H9 (cell line): ENCODE results near the gene MRPL57. TPM values are rescaled to one million over a fixed set of nuclear protein-coding genes. Genes with fewer than 3 reads are reported as not detected.

ENCODE experiments used
- DNase-seq: peaks from one replicate; pipeline ENCODE4 v3.0.0-alpha.2; 2017
- H2AFZ ChIP-seq: one replicate; pipeline ENCODE4 v1.6.1; 2013; ENCODE audit warnings: mild to moderate bottlenecking, low read length, control low read depth, moderate library complexity
- H2AK5ac ChIP-seq: 2 replicates; pipeline ENCODE4 v1.6.1; 2013; ENCODE audit warnings: low read length, control low read depth, mixed read lengths; ENCODE audit not compliant: insufficient read length
- H2BK120ac ChIP-seq: one replicate; pipeline ENCODE4 v1.6.1; 2013; ENCODE audit warnings: low read depth, mild to moderate bottlenecking, low read length, control low read depth, inconsistent platforms; ENCODE audit not compliant: poor library complexity, severe bottlenecking
- H2BK12ac ChIP-seq: 2 replicates; pipeline ENCODE4 v1.6.1; 2013; ENCODE audit warnings: low read length, control low read depth, mixed read lengths, low read depth; ENCODE audit not compliant: insufficient read length
- H2BK15ac ChIP-seq: 2 replicates; pipeline ENCODE4 v1.6.1; 2013; ENCODE audit warnings: low read depth, low read length, control low read depth
- H2BK20ac ChIP-seq: one replicate; pipeline ENCODE4 v1.6.1; 2013; ENCODE audit warnings: low read depth, mild to moderate bottlenecking, low read length, control low read depth, inconsistent platforms; ENCODE audit not compliant: poor library complexity, severe bottlenecking
- H2BK5ac ChIP-seq: 2 replicates; pipeline ENCODE4 v1.6.1; 2013; ENCODE audit warnings: low read length, control low read depth, mixed read lengths; ENCODE audit not compliant: insufficient read length
- H3K14ac ChIP-seq: 2 replicates; pipeline ENCODE4 v1.6.1; 2013; ENCODE audit warnings: low read length, control low read depth; ENCODE audit not compliant: insufficient read depth
- H3K18ac ChIP-seq: 2 replicates; pipeline ENCODE4 v1.6.1; 2013; ENCODE audit warnings: low read depth, mild to moderate bottlenecking, mixed read lengths, low read length, control low read depth; ENCODE audit not compliant: insufficient read length
- H3K23ac ChIP-seq: 2 replicates; pipeline ENCODE4 v1.6.1; 2013; ENCODE audit warnings: low read length, control low read depth, mixed read lengths, low read depth; ENCODE audit not compliant: insufficient read length
- H3K23me2 ChIP-seq: 2 replicates; pipeline ENCODE4 v1.6.1; 2013; ENCODE audit warnings: low read depth, mild to moderate bottlenecking, mixed read lengths, low read length, control low read depth; ENCODE audit not compliant: insufficient read length, poor library complexity, severe bottlenecking
- H3K27ac ChIP-seq: 2 replicates; pipeline ENCODE4 v1.5.1; 2013; ENCODE audit warnings: low read length, control low read depth, mixed read lengths, low read depth; ENCODE audit not compliant: insufficient read length
- H3K27me3 ChIP-seq: 2 replicates; pipeline ENCODE4 v1.6.1; 2013; ENCODE audit warnings: low read length, control low read depth, inconsistent platforms; ENCODE audit not compliant: insufficient read depth
- H3K4ac ChIP-seq: 2 replicates; pipeline ENCODE4 v1.6.1; 2013; ENCODE audit warnings: low read depth, mild to moderate bottlenecking, control low read depth, inconsistent platforms, low read length, moderate library complexity
- H3K4me1 ChIP-seq: 2 replicates; pipeline ENCODE4 v1.6.1; 2013; ENCODE audit warnings: low read length, control low read depth, inconsistent platforms; ENCODE audit not compliant: insufficient read depth
- H3K4me2 ChIP-seq: 2 replicates; pipeline ENCODE4 v1.6.1; 2013; ENCODE audit warnings: low read length, control low read depth, mixed read lengths; ENCODE audit not compliant: insufficient read length, insufficient read depth
- H3K56ac ChIP-seq: 2 replicates; pipeline ENCODE4 v1.6.1; 2013; ENCODE audit warnings: low read depth, mild to moderate bottlenecking, mixed read lengths, low read length, control low read depth; ENCODE audit not compliant: insufficient read length
- H3K79me1 ChIP-seq: 2 replicates; pipeline ENCODE4 v1.6.1; 2013; ENCODE audit warnings: low read depth, mild to moderate bottlenecking, moderate library complexity, low read length, control low read depth, inconsistent platforms; ENCODE audit not compliant: insufficient read depth, poor library complexity, severe bottlenecking
- H3K79me2 ChIP-seq: 2 replicates; pipeline ENCODE4 v1.6.1; 2013; ENCODE audit warnings: low read length, control low read depth, inconsistent platforms; ENCODE audit not compliant: insufficient read depth
- H3K9ac ChIP-seq: 2 replicates; pipeline ENCODE4 v1.6.1; 2013; ENCODE audit warnings: low read length, control low read depth, mixed read lengths; ENCODE audit not compliant: insufficient read length; ENCODE audit errors: extremely low read depth
- H3K9me3 ChIP-seq: one replicate; pipeline ENCODE4 v1.6.1; 2013; ENCODE audit warnings: low read depth, low read length, inconsistent platforms; ENCODE audit not compliant: control insufficient read depth
- H3T11ph ChIP-seq: one replicate; pipeline ENCODE4 v1.6.1; 2013; ENCODE audit warnings: mild to moderate bottlenecking, low read length, control low read depth, inconsistent platforms
- H4K20me1 ChIP-seq: one replicate; pipeline ENCODE4 v1.6.1; 2013; ENCODE audit not compliant: control insufficient read depth, insufficient read length, insufficient read depth
- H4K5ac ChIP-seq: 2 replicates; pipeline ENCODE4 v1.6.1; 2013; ENCODE audit warnings: low read depth, mild to moderate bottlenecking, mixed read lengths, low read length, control low read depth; ENCODE audit not compliant: insufficient read length
- H4K8ac ChIP-seq: replicated peaks from 2 replicates; pipeline ENCODE4 v1.6.1; 2013; ENCODE audit warnings: low read length, control low read depth, mixed read lengths, low read depth; ENCODE audit not compliant: insufficient read length
- H4K91ac ChIP-seq: 2 replicates; pipeline ENCODE4 v1.6.1; 2013; ENCODE audit warnings: low read depth, mild to moderate bottlenecking, moderate library complexity, mixed read lengths, low read length, control low read depth; ENCODE audit not compliant: insufficient read length
- H3K27ac Mint-ChIP-seq, 3 experiments: 2 replicates in 2 of 3; 3 replicates in 1 of 3; pipeline ENCODE4 v1.8.0; 2020 to 2021; ENCODE audit warnings: mixed read lengths in 3 of 3, mild to moderate bottlenecking in 1 of 3, moderate library complexity in 1 of 3
- H3K27me3 Mint-ChIP-seq: 2 replicates; pipeline ENCODE4 v1.8.0; 2021; ENCODE audit warnings: low read depth, mild to moderate bottlenecking, moderate library complexity, mixed read lengths
- H3K36me3 Mint-ChIP-seq, 3 experiments: 2 replicates in 2 of 3; 3 replicates in 1 of 3; pipeline ENCODE4 v1.8.0; 2020 to 2021; ENCODE audit warnings: low read depth in 3 of 3, mixed read lengths in 3 of 3; ENCODE audit not compliant: insufficient read depth in 1 of 3
- H3K4me1 Mint-ChIP-seq, 2 experiments: 2 replicates each; pipeline ENCODE4 v1.8.0; 2020; ENCODE audit warnings: mixed read lengths in 2 of 2
- H3K4me3 Mint-ChIP-seq, 2 experiments: 2 replicates in 1 of 2; 3 replicates in 1 of 2; pipeline ENCODE4 v1.8.0; 2020 to 2021; ENCODE audit warnings: mild to moderate bottlenecking in 2 of 2, mixed read lengths in 2 of 2, moderate library complexity in 1 of 2
- H3K9me3 Mint-ChIP-seq, 2 experiments: 2 replicates in 1 of 2; 3 replicates in 1 of 2; pipeline ENCODE4 v1.8.0; 2020; ENCODE audit warnings: mild to moderate bottlenecking in 2 of 2, mixed read lengths in 2 of 2, moderate library complexity in 1 of 2
- WGBS: extraction: QIAGEN DNeasy Blood & Tissue Kit; methylation state at CpG from one replicate; pipeline ENCODE4 v1.1.7; 2013; ENCODE audit warnings: missing lambda C conversion rate, low lambda C conversion rate, mixed read lengths; ENCODE audit not compliant: insufficient read length; ENCODE audit errors: extremely low coverage; 5-methylcytosine and 5-hydroxymethylcytosine counted together
- total RNA-seq: library from RNA; stranded (reverse); gene quantifications from 2 replicates; pipeline ENCODE4 v1.2.1, GENCODE V29; 2021
- TF ChIP-seq, protein P1 (sequence below): fragments of 200-600 bp; sonication (generic); conservative IDR thresholded peaks from 3 replicates; pipeline ENCODE4 v1.8.0; 2021; ENCODE audit warnings: antibody characterized with exemption, mild to moderate bottlenecking

MRPL57 gene
- total RNA-seq, 1 experiment from 2014 or later, result 33.2 TPM

DNA sequence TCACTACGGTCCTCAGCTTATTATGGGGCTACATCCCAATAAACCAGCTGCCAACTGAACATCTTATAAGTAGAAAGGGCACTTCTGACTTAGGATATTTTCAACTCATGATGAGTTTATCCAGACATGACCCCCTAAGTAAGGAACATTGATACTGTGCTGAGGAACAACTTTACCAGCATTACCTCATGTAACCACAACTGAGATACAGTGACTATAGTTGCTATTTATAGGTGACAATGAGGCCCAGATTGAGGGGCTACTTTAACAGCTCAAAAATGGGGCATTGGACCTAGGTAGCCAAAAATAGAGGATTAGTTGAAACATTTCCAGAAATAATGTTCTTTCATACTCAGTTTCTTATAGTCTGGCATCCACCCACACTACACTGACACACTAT is 26.9 kb upstream of the MRPL57 start:
- Histone ChIP-seq H2BK12ac (no peak overlapping the region), H3K23ac (no peak overlapping the region), H3K4me1 (peaks cover 3% of the 10 kb centered on the region; the same call in 1 of the 2 replicates), H2AFZ (no peak overlapping the region), H3K27me3 (no peaks in the 10 kb centered on the region), H3K27ac (no peak overlapping the region), H2BK15ac (no peak overlapping the region), H3K79me2 (no peaks in the 10 kb centered on the region; the same call in 1 of the 2 replicates), H2BK120ac (no peak overlapping the region), H2BK5ac (no peak overlapping the region), H3K14ac (no peak overlapping the region), H4K91ac (no peak overlapping the region), H3K79me1 (no peaks in the 10 kb centered on the region), H2BK20ac (no peak overlapping the region), H3K4me2 (no peak overlapping the region), H4K5ac (no peak overlapping the region), H3K9me3 (no peaks in the 10 kb centered on the region), H3K18ac (no peak overlapping the region), H3K23me2 (no peaks in the 10 kb centered on the region), H4K20me1 (no peaks in the 10 kb centered on the region), H3K4ac (no peak overlapping the region), H2AK5ac (no peak overlapping the region), H3T11ph (no peak overlapping the region), H4K8ac (no peak overlapping the region), H3K56ac (no peak overlapping the region), H3K9ac (no peak overlapping the region)
- no peak for DNase-seq
- Mint-ChIP-seq H3K27ac (no peak overlapping the region), H3K9me3 (no peaks in the 10 kb centered on the region), H3K36me3 (peaks cover 8 to 46% (median 28%) of the 10 kb centered on the region in 3 experiments; a peak in 6 of 7 replicates), H3K4me1 (peaks cover 23 to 32% of the 10 kb centered on the region in 2 experiments), H3K27me3 (no peaks in the 10 kb centered on the region), H3K4me3 (no peak overlapping the region)
- WGBS, result no CpG with 5 or more reads among the region's 1 CpG
- TF ChIP-seq, protein P1, sequence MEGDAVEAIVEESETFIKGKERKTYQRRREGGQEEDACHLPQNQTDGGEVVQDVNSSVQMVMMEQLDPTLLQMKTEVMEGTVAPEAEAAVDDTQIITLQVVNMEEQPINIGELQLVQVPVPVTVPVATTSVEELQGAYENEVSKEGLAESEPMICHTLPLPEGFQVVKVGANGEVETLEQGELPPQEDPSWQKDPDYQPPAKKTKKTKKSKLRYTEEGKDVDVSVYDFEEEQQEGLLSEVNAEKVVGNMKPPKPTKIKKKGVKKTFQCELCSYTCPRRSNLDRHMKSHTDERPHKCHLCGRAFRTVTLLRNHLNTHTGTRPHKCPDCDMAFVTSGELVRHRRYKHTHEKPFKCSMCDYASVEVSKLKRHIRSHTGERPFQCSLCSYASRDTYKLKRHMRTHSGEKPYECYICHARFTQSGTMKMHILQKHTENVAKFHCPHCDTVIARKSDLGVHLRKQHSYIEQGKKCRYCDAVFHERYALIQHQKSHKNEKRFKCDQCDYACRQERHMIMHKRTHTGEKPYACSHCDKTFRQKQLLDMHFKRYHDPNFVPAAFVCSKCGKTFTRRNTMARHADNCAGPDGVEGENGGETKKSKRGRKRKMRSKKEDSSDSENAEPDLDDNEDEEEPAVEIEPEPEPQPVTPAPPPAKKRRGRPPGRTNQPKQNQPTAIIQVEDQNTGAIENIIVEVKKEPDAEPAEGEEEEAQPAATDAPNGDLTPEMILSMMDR, result no peak
